Dermis blood vessel endothelial cell (primary cell): Measurements from ENCODE around the gene PPP3CB. TPM values are rescaled to one million over a fixed set of nuclear protein-coding genes. Genes with fewer than 3 reads are reported as not detected.
A peak's percentile ranks its signal among the peaks of the same experiment; 100 is the strongest.
"Not testable (repeated sequence)": the region's sequence is repeated elsewhere in the genome, so short reads cannot be mapped to it uniquely, and the experiment has no call there.

ENCODE experiments used
- DNase-seq: peaks from one replicate; pipeline ENCODE4 v3.0.0; 2010
- total RNA-seq: library from RNA; depleted of rRNA; stranded (reverse); fragments of >200 nt; gene quantifications from 2 replicates; pipeline ENCODE4 v1.2.3, GENCODE V29; 2014

Gene PPP3CB
- total RNA-seq, 1 donor from 2014 or later: 12.6 TPM

DNA sequence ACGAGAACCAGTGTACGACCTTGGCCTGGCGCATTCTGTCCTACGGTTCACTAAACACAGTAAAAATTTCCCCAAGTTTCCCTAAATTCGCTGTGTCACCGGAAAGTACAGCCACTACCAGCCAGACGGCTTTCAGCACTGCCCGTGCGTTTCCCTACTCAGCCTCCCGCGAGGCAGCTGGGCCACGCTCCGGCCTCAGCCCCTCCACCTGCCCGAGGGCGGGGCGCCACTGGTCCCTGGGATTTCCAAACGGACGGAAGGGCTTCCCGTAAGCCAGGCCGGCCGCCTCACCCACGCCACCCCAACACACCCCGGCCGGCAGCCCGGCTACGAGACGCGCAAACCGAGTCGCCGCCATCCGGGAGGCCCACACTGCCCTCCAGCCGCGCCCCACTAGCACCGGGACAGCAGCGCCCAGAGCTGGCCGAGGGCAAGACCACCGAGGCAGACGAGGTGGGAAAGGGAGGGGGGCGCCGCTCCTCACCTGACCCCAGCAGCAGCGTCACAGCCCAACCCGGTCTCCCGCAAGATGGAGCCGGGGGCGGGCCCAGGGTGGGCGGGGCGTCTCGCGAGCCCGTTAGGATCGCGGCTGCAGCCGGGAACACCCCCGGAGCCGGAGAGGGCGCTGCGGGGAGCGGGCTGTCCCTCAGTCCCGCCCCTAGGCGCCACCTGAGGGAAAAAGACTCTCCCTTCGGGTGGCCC, 82.1 kb downstream of the PPP3CB start, which contains the start of gene ANXA7:
TSS of gene ANXA7 (minus strand) at position 531 of the 702 bp plus-strand sequence. CDS start 13,202 bp downstream, outside the sequence.
- DNase-seq: peak; percentile 90

DNA sequence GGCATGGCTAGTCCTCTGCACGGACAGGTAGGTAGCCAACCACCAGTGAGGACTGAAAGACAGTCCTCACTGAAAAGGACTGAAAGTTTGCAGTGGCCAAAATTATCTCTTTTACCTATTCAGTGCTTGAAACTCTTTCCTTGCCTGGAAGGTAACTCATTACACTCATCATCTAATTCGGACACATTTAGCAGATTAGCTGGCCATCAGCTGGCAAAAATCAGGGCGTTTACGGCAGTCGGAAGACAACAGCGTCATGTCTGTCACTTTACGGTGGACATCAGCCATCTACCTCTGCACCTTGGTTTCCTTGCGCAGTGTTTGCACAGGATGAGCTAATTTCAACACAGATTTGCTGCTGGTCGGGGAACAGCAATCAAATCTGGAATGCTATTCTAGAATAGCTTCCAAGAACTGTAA, 82.7 kb downstream of the PPP3CB start:
- DNase-seq: peak; percentile 55

DNA sequence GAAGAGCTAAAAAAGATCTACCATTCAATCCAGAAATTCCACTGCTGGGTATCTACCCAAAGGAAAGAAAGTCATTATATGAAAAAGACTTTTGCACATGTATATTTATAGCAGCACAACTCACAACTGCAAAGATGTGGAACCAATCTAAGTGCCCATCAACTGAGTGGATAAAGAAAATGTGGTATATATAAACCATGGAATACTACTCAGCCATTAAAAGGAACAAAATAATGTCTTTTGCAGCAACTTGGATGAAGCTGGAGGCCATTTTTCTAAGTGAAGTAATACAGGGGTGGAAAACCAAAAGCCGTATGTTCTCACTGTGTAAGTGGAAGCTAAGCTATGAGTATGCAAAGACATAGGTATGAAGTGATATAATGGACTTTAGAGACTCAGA, 84.9 kb downstream of the PPP3CB start:
- DNase-seq: no peak

DNA sequence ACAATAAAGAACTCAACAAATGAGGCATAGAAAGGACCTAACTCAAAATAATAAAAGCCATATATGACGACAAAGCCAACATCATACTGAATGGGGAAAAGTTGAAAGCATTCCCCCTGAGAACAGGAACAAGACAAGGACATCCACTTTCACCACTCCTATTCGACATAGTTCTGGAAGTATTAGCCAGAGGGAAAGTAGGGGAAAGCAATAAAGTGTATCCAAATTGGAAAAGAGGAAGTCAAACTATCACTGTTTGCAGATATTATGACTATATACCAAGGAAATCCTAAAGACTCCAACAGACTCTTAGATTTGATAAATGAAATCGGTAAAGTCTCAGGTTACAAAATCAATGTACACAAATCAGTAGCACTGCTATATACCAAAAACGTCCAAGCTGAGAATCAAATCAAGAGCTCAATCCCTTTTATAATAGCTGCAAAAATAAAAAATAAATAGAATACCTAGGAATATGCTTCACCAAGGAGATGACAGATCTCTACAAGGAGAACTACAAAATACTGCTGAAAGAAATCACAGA, 86.8 kb downstream of the PPP3CB start:
- DNase-seq: no peak

DNA sequence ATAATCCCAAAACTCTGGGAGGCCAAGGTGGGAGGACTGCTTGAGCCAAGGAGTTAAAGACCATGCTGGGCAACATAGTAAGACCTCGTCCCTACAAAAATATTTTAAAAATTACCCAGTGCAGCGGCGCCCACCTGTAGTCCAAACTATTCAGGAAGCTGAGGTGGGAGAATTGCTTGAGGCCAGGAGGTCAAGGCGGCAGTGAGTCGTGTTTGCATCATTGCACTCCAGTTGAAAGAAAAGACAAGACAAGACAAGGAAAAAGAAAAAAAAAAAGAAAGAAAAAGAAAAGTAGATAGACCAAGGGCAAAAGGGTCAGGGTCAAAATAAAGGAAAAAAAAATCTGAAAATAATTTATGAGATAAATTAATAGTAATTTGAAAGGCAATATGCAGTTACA, 87.8 kb downstream of the PPP3CB start:
- DNase-seq: no peak

DNA sequence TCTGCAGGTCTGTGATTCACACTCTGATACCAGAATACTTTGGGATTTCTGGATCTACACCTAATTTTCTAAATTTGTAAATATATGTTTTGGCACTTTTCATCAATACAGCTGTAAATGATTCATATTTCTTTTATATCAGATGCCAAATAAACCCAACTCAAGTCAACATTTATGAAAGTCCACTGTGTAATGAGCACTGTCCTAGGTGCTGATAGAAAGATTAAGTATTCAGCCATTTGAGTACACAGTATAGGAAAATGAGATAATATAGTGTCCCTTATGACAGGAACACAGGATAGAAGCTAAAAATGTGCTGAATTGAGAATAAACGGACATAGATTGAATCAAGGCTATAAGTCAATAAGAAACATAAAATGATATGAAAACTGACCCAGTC, 88.3 kb downstream of the PPP3CB start:
- DNase-seq: no peak

DNA sequence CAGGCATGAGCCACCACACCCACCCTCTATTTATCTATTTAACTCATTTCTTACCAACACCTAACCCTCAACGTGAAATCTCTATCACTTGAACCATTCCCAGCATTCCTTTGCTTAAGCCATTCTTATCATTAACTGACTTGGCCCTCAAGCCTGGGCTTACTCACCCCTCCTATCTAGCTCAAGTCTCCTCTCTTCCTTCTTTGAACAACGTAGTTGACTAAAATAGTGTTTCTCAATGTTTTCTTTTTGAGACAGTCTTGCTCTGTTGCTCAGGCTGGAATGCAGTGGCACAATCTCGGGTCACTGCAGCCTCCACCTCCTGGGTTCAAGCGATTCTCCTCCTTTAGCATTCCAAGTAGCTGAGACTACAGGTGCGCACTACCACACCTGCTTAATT, 89.0 kb downstream of the PPP3CB start:
- no peak for DNase-seq

DNA sequence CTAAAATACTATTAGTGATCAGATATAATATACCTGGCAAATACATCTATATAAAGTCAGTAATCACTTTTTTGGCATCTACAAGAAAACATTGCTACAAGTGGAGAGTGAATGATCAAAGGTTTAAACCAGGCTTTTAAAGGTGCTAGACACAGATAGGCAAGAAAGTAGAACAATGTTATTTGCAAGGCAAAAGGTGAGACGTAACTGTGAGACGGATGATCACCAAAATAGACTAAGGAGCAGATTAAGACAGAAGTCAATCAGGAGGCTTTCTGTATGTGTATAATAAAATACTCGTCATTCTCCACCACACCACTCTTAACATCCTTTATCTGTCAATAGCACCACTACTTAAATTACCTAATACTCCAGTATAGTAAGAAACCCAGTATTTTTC, 90.3 kb downstream of the PPP3CB start:
- no peak for DNase-seq

DNA sequence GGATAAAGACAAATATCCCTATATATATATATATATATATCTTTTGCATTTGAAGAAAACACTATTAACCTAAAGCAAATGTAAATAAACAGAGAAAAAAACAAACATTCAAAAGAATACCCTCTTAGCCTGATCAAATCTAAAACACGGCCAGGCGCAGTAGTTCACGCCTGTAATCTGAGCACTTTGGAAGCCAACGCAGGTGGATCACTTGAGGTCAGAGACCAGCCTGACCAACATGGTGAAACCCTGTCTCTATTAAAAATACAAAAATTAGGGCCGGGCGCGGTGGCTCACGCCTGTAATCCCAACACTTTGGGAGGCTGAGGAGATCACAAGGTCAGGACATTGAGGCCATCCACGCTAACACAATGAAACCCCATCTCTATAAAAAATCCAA, 91.1 kb downstream of the PPP3CB start:
- no peak for DNase-seq

DNA sequence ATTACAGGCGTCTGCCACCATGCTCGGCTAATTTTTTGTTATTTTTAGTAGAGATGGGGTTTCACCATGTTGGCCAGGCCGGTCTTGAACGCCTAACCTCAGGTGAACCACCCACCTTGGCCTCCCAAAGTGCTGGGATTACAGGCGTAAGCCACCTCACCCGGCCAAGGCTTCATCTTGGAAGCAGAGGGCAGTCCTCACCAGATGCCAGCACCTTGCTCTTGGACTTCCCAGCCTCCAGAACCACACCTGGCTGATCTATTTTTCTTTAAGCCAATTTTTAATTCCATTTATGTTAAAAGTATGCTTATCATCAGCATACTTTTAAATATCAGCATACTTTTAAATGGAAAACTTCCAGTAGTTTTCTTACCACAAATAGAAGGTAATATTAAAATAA, 94.2 kb downstream of the PPP3CB start:
- no peak for DNase-seq

DNA sequence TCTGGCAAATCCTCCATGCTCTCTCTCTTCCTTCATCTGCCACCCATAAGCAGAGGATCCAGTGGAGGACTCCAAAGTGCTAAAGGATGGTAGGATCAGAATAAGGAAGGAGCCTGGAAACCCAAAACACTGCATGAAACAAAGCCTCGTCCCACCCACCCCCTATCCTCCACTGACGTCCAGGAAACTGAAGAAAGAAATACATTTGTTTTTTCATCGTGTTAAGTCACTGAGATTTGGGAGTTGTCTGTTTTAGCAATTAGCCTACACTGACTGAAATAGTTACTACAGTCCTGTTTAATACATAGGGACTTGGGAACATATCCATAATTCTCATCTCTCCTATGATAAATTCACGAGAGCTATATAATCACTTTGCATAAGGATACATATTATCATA, 96.8 kb downstream of the PPP3CB start:
- DNase-seq: no peak

DNA sequence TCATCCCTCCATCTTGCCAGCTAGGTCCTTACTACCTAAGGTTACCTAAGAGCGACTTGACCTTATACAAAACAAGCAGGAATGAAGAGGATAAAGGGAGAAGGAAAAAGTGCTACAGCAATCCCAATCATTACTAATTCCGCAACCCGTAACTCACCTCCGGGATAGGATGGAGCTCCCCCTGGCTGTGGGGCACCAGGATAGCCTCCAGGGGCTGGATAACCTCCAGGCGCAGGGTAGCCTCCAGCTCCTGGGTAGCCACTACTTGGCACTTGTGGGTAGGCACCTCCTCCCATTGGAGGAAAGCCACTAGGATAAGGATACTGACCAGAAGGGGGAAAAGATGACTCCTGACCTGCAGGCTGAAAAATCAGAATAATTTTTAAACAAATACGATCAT, 97.8 kb downstream of the PPP3CB start:
- DNase-seq: no peak

DNA sequence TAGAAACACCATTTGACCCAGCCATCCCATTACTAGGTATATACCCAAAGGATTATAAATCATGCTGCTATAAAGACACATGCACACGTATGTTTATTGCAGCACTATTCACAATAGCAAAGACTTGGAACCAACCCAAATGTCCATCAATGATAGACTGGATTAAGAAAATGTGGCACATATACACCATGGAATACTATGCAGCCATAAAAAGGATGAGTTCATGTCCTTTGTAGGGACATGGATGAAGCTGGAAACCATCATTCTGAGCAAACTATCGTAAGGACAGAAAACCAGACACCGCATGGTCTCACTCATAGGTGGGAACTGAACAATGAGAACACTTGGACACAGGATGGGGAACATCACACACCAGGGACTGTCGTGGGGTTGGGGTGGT, 101.5 kb downstream of the PPP3CB start:
- DNase-seq: not testable (repeated sequence)

DNA sequence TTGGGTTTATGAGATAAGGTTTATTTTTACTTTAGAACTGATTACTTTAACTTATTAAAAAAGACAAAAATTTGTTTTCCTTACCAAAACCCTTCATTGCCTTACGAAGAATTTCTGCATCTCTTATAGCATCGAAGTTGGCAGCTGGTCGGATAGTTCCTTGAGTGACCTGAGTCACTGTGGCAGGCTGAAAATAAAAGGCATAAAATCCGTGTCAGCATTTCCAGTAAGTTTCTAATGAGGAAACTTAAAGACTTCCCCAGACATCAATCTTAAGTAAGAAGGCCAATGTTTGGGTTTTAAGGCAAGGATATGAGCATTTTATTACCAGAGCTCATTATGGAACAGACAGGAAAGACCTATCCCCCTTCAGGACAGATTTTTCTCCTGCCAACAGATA, 107.6 kb downstream of the PPP3CB start:
- no peak for DNase-seq

DNA sequence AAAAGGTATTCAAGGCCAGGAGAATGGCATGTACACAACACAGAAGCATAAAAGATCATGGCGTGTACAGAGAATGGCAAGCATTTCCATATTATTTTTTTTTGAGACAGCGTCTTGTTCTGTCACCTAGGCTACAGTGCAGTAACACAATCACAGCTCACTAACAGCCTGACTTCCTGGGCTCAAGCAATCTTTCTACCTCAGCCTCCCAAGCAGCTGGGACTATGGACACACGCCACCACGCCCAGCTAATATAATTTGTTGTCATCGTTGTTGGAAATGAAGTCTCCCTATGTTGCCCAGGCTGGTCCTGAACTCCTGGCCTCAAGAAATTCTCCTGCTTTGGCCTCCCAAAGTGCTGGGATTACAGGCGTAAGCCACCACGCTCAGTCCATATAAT, 109.2 kb downstream of the PPP3CB start:
- DNase-seq: no peak

Other genes starting within 250 kb of the PPP3CB start
- gene DNAJC9, start 248.8 kb downstream of the PPP3CB start, total RNA-seq: 36.2 and 61.1 TPM in 2 replicates
- gene MRPS16, start 243.4 kb downstream of the PPP3CB start, total RNA-seq: 61.1 and 73.5 TPM in 2 replicates
- gene CFAP70, start 137.2 kb downstream of the PPP3CB start, total RNA-seq: 0.19 and 0.34 TPM in 2 replicates
- 100 and 151 TPM in 2 replicates for gene ANXA7, start 82.0 kb downstream of the PPP3CB start, total RNA-seq
- gene MSS51, start 62.5 kb downstream of the PPP3CB start, total RNA-seq: 0.84 and 1.5 TPM in 2 replicates
- gene USP54, start 95.3 kb upstream of the PPP3CB start, total RNA-seq: 8.8 and 10.1 TPM in 2 replicates
- gene MYOZ1, start 145.4 kb upstream of the PPP3CB start, total RNA-seq: not detected in 2 replicates
- under 0.01 TPM in 1 of 2 replicates, not detected in the other for gene SYNPO2L, start 160.0 kb upstream of the PPP3CB start, total RNA-seq
- gene AGAP5, start 202.1 kb upstream of the PPP3CB start, total RNA-seq: 1.9 and 2.1 TPM in 2 replicates
- 67.6 and 93.3 TPM in 2 replicates for gene SEC24C, start 248.3 kb upstream of the PPP3CB start, total RNA-seq